Measurements from ENCODE around the gene LRG1.

Gene LRG1, protein sequence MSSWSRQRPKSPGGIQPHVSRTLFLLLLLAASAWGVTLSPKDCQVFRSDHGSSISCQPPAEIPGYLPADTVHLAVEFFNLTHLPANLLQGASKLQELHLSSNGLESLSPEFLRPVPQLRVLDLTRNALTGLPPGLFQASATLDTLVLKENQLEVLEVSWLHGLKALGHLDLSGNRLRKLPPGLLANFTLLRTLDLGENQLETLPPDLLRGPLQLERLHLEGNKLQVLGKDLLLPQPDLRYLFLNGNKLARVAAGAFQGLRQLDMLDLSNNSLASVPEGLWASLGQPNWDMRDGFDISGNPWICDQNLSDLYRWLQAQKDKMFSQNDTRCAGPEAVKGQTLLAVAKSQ

DNA sequence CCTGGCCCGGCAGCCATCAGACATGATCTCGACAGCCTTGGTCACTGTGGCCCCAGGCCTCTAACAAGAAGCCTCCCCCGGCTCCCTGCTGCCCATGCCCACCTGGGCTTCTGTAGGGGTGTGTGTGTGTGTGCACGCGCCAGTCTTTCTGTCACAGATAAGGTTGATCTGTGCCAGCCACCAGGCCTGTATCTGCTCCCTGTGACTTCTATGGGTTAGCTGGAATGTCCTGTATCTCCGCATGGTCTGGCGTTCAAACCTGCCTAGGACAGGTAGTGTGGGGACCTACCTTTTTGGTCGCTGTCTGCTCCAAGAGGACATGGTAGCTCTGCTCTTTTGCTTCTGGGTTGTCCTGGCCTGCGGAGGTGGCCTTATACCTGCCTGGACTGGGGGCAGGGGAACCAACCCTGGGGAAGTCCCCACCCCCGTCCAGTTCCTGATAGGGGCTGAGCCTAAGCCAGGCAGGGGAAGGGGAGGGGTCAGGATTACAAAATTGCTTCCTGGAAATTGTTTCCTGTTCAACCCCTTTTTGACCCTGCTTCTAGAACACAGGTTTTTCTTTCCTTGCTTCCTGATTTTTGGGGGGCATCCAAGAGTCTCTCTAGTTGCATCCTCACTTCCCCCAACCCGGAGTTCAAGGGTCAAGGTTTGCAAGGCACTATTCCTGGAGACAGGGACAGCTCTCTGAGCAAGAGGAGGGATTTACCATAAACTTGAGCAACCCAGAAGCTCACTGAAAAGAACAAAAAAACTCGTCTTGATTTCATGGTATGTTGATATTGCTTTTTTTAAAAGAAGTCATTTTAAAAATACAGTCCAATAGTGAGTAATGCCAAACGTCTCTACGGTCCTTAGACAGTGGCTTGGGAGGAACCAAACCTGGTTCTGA, at the start of gene LRG1:
Gene LRG1, minus strand, starts transcription at position 344 of the 889 bp plus-strand sequence. Its CDS starts 23 bp downstream, at position 321.
- no peak for DNase-seq (ENCODE audit: low read depth)

DNA sequence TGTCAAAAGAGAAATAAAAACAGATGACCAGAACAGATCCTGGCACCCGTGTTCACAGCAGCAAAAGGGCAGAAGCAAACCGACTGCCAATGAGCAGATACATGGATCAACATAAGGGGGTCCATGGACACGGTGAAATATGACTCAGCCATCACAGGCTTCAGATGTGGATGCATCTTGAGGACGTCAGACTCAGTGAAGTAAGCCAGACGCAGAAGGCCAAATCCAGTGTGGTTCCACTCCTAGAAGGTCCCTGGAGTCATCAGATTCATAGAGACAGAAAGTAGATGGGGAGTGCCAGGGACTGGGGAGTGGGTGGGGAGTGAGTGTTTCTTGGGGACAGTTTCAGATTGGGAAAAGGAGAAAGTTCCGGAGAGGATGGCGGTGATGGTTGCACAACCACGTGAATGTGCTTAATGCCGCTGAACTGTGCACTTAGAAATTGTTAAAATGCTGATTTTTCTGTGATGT, 48.5 kb upstream of the LRG1 start:
- no peak for DNase-seq (ENCODE audit: low read depth)

DNA sequence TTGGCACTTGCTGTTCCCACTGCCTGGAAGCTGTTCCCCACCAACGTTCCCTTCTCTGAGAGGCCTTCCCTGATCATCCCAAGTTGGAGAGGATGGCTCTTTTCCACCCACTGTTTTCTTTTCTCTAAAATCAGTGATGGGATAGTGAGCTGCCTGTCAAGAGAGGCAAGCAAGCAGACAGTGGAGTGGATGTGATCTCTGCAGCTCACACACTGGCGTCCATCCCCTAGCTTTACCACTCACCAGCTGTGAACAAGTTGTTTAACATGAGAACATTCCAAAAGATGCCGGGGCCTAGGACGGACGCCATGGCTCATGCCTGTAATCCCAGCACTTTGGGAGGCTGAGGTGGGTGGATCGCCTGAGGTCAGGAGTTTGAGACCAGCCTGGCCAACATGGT, 47.7 kb upstream of the LRG1 start:
- no peak for DNase-seq (ENCODE audit: low read depth)

DNA sequence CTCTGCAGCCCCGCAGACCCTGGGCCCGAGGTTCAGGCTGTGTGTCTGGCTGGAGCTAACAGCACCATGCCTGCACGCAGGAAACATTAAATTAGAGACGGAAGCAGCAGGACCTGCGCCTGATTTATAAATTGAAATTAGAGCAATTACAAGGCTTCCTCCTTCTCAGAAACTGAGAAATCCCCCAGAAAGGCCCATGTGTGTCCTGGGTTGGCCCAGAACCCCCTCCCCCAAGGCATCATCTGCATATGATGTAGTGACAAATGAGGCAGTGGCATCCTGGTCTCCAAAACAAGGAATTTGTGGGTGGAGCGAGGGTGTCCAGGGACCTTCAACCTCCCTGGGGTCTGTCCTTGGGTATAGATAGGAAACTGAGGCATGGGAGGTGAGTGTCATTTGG, 46.9 kb upstream of the LRG1 start:
- DNase-seq (ENCODE audit: low read depth) = no peak

DNA sequence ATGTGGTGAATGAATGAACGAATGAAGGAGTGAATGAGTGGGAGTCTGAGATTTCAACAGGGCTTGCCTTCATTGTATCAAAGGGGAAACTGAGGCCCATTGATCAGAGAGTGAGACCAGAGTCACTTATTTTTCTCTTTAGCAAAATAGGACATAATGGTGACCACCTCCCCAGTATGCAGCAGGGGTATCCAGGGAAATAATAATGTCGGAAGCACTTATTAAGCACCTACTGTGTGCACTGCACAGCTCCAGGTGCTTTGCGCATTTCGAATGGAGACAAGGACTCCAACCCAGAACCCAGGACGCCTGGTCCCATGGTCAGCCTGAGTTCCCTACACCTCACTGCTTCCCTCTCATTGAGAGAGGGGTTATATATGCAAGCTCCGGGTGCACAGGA, 46.4 kb upstream of the LRG1 start:
- no peak for DNase-seq (ENCODE audit: low read depth)

DNA sequence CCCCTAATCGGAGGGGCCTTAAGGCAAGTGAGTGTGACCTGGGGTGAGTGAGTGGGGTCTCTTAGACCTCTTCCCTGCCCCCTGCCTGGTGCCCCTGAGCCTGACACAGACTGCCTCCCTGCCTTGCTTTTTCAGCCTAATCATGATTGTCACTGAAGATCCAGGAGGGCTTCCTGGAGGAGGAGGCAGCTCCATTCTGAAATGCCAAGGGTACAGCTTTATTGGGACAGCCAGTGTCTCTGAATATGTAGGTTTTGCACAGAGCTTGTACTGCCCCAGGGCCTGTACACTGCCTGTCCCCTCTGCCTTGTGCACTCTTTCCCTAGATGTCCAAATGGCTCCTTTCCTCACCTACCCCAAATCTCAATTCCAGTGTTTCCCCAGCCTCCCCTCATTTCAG, 45.7 kb upstream of the LRG1 start:
- DNase-seq (ENCODE audit: low read depth) = no peak

DNA sequence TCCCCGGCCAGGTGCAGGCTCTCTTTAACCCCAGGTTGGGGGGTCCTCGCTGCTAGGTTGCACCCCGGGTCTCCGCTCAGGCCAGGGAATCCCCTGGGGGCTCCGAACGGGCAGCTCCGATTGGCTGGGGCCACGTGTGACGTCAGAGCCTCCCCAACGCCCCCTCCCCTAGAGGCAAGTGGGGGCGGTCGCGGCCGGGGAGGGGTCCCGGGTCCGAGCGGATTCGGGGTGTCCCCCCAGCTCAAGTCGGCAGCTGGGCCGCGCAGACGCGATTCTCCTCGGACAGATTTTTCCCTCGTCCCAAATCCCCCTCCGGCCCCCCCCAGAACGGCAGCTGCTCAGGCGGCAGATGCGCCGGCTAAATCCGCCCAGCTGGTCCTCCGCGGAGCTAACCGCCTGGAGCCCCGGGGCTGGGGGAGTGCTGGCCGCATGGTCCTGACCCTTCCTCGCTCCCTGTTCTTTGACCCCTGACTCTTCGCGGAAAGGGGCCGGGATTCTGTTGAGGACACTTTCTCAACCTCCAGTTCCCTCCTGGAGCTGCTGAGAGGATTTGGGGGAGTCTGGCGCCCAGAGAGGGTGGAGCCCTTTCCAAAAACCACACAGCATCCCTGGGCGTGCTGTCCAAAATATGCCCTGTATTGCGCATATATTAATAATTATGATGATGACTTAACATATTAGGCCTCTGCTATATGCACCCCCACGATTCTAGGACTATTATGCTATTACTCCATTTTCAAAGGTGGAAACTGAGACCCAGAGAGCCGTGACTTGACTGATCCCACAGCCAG, 45.0 kb upstream of the LRG1 start:
- DNase-seq (ENCODE audit: low read depth) = no peak

DNA sequence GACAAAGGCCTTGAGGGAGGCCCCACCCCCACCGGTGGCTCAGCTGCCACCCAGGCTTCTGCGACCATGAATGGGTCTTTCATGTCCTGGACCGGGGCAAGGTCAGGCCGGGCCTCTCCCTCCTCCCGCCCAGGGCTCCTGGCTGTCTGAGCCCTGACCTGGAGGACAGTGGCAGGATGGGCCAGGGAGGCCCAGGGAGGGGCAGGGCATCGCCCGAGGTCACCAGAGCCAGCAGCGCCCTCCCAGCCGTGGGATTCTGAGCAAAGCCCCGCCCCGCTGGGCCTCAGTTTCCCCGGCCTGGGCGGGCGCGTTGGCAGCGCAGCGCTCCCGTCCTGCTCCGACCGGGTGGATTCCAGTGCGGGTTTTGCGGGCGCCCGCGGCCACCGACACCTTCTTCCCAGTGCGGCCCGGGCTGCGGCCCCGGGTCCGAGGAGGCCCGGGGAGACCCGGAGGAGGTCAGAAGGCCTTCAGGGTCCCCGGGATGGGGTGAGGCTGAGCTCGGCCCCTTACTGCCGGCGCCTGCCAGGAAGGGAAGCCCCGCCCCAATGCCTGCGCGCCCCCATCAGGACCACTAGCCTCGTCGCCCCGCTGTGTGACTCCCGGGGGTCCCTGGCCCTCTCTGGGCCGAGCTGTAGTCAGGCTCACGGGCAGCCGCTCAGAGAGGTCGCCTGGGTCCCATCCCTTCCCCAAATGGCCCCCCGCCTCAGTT, 44.3 kb upstream of the LRG1 start:
- no peak for DNase-seq (ENCODE audit: low read depth)

DNA sequence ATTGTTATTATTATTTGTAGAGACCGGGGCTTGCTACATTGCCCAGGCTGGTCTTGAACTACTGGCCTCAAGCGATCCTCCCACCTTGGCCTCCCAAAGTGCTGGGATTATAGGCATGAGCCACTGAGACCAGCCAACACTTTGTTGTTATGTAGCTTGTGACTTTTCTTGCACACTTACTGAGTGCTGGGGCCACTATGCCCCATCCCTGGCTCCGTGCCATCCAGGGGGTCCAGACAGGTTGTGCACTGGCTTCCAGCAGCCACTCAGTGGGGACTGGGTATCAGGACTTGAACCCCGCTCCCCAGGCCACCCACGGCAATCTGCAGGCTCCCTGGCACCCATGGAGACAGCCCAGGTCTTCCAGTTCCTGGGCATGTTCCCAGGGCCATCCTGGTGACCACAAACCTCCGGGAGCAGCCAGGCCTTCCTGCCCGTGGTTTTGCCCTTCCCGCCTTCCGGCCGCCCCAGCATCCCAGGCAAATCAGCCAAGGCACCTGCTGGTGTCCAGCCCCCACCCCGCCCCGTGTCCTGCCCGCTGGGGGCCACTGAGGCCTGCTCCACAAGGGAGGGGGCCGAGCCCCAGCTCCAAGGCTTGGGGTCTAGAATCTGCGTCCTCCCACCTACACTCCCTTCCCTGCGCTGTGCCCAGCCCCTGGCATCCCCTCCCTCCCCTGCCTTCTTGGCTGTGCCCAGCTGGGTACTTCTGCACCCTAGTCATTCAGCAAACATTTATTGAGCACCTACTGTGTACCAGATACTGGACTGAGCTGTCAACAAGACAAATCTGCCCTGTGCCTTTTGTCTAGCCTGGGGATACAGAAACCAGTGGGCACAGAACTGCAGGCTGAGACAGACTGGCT, 43.4 kb upstream of the LRG1 start:
- no peak for DNase-seq (ENCODE audit: low read depth)

DNA sequence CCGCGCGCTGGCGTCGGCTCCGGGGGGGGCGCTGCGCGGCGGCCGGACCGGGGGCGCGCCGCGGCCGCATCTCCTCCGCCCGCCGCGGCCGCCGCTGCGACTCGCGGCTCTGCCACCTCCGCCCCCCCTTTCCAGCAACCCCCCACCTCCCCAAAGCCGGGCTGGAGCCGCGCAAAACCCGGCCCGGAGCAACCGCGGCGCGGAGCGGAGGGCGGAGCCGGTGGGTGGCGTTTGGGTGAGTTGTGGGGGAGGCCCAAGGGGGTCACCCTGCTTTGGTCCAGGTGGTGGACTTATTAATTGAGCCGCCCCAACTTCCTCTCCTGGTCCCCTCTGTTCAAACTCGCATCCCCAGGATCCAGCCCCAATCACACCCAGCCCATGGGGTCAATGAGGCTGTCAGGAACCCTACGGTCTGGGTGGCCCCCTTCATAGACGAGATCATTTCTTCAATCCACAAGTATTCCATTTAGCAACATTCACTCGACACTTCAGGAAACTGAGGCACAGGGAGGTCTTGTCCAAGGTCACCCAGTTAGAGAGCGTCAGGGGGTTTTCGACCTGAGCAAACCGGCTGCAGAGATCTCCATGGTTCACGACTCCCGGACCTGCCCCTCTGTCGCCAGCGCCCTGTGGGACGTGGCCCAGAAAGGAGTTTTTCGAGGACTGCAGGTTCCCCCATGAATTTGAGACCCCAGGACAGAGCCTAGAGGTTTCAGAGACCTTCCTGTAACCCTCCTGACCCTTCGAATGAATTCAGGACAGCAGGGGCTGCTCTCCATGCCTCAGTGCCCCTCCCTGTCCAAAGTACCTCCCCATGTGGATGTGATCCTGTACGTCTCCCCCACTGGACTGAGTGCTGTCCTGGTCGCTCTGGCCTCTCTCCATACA, 42.1 kb upstream of the LRG1 start:
- DNase-seq (ENCODE audit: low read depth) = no peak

DNA sequence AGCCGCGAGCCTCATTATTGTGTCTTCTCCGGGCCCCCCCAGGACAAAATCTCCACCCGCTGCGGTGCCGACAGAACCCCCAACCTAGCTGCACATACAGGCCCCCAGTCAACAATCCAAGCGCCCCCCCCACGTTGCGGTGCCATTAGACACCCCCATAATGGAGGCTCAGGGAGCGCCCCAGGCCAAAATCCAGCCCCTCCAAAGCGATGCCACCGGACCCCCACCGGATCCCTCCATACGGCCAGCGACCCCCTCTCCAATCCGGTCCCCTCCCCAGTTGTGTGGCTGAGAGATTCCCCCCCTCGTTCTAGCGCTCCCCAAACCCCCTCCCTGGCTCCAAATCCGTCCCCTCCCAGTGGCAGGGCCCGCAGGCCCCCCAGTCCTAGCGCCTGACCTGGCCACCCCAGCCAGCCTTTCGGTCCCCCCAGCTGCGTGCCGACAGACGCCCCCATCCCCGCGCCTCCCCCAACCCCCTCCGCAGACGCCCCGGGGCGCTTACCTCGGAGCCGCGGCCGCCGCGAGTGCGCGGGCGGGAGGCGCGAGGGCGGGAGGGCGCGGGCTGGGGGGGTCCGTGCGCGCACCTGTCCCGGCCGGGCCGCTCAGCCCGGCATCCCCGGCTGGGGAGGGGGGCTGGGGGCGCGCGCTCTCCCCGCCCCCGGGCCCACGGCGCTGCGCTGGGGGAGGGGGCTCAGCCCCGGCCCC, 41.3 kb upstream of the LRG1 start:
- DNase-seq (ENCODE audit: low read depth) = no peak

DNA sequence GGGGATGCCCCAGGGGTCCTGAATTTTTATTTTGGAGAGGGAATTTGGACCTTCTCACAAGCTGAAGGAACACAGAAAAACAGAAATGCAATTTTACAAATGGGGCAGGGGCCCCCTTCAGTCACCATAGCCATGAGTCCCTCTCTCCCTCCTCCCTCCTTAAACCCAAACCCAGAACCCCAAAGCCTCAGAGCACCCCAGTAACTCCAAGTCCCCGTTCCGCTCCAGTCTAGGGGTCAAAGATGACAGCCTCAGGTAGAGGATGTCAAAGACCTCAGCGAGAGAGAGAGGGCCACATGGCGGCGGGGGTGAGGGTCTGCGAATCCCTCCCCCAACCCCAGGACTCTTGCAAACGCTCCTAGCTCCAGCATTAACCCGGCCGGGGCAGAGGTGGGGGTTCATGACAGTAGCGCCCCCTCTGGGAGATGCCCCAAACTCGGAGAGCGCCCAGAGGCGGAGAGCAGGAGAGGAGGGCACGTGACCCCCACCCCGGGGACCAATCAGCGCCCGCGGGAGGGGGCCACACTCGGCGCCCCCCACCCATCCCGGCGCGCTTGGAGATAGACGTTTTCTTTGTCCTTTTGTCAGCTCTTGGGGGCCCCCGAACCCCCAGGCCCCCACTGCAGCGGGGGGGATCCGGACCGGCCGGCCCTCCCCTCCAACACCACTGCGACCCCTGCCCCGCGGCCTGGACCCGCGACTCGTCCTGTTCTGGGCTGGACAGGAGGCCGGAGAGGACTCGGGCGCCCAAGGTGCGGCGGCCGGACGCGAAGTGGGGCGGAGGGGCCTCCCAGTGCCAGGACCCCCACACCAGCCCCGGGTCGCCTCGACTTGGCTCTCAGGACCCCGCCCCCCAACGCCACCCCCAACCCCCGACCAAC, 40.4 kb upstream of the LRG1 start:
- DNase-seq (ENCODE audit: low read depth) = no peak

DNA sequence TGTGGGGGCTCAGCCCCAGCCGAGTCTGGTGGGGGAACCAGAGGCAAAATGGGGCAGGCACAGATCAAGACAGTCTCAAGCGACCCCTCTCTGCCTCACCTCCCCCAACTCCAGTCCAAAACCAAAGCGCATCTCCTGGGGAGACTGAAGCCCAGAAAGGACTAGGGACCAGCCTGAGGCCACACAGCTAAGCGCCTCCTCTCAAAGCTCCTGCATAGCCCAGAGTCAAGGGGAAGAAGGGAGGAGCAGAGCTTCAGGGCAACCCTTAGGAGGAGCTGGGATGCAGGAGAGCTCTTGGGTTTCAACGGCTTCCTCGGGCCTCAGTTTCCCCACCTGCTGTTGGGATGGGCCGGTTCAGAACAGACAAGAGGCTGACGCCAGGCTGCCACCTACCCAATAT, 39.6 kb upstream of the LRG1 start:
- no peak for DNase-seq (ENCODE audit: low read depth)

DNA sequence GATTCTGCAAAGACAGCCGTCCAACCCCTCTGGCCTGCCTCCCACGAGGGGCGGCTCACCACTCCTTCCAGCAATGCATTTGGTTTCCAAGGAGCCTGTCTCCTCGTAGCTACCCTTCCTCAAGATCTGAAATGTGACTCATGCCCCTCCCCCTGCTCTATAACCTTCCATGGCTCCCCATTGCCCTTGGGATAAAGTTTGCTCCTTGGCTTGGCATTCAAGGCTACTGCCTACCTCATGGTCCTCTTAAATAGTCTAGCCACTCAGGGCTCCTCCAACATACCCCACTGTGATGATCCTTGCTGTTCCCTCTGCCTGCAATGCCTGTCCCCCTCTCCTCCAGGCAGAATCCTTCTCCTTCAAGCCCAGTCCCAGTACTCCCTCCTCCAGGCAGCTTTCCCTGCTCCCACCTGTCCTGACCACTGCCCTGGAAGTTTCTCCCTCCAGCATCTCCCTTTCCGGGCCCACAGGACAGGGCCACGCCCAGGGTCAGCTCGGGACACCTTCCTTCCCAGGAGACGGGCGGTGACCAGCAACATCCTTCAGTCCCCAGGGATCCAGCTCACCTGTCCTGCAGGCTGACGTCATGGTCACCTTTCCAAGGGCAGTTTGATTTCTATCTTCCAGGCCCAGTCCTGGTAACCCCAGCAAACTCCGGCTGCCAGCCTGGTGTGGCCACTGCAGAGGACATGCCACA, 38.9 kb upstream of the LRG1 start:
- DNase-seq (ENCODE audit: low read depth) = no peak

DNA sequence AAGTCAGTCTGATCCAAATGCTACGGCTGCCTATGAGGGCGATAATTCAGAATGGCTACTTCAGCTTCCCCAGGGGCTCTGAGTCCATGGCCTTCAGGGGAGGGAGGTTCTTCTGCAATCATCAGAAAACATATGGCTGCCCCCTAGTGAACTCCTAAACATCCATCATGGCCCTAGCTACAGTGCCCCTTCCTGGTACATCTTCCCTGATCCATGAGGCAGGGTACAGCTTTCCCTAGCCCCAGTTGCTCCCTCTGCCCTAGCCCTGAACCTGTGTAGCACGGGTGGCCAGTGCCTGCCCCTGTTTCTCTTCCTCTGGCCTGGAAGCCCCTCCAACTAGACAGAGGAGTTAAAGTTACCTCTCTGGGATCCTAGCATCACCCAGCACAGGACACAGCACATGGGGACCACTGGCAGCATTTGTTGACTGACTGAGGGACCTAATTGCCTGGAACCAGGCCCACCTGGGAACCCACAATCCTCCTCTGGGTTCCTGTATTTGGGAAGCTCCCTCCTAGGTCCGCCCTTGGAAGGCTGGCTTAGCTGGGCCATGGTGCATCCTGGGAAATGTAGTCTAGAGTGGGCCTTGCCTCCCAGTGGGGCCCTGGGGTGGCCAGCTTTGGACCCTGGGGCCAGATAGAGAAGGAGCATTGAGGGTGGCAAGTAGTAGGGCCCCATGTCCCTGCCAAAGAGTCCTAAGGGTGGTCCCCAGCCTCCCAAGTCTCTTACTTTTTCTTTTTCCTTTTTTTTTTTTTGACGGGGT, 37.4 kb upstream of the LRG1 start:
- no peak for DNase-seq (ENCODE audit: low read depth)

DNA sequence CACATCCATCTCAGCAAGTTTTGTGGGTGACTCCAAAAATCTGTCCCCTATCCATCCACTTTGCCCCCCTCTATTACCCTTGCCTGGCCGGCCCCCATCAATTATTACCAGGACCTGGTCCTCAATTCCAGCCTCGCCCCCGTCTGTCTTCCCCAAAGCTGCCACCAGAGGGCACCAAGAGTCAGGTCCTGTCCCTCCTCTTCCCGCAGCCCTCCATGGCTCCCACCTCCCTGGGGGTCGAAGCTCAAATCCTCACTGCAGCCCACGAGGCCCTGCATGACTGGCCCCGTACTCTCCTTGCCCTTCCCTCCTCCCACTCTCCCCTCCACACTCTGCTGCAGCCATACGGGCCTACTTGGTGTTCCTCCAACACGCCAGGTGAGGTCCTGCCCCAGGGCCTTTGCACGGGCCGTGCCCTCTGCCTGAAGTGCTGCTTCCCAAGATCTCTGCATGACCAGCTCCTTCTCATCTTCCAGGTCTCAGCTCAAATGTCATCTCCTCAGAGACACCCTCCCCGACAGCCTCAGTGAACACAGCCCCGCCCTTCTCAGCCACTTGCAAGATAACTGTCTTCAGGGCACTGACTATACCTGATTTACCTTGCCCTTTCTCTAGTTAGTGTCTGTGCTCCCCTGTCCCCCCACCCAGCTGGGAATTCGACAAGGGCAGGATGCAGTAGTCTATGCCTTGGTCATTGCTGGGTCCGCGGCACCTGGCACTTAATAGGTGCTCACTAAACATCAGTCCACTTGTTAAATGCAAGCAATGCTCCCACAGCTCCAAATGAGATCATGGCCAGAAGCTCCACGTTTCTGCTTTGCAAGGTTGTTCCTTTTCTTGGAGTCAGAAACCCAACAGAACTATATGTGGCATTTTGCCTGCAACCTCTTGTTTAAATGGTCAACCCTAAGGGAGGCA, 36.4 kb upstream of the LRG1 start:
- DNase-seq (ENCODE audit: low read depth) = peak; percentile 34

Measured in T-helper 22 cell (primary cell).